AG09319 (cell line): ENCODE data around the gene OLA1.

Experiments used
- DNase-seq: peaks from one replicate; pipeline ENCODE4 v3.0.0-alpha.2; 2010; ENCODE audit warnings: low read depth; ENCODE audit errors: extremely low read depth
- TF ChIP-seq, protein P1 (sequence below): IDR thresholded peaks from 2 replicates; pipeline ENCODE4 v1.5.1; 2011; ENCODE audit warnings: low read depth, mild to moderate bottlenecking, inconsistent platforms, low read length, moderate library complexity

The OLA1 gene

DNA sequence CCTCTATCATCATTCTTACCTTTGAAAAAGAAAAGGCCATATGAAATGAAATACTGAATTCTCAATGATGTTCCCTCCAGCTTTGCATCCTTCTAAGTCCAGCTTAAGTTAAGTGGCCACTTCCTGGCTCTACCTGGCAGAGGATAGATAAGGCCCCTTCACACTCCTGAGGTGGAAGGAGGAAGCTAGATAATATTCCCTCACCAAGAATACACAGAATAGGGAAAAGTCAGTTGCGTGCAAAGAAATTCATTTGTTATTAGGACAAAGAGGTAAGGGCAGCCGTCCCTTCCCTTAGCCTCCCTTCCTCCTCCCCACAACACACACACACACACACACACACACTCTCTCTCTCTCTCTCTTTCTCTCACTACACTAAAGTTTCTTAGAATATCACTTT, 37.5 kb downstream of the OLA1 start:
- no peak for DNase-seq
- TF ChIP-seq, protein P1, sequence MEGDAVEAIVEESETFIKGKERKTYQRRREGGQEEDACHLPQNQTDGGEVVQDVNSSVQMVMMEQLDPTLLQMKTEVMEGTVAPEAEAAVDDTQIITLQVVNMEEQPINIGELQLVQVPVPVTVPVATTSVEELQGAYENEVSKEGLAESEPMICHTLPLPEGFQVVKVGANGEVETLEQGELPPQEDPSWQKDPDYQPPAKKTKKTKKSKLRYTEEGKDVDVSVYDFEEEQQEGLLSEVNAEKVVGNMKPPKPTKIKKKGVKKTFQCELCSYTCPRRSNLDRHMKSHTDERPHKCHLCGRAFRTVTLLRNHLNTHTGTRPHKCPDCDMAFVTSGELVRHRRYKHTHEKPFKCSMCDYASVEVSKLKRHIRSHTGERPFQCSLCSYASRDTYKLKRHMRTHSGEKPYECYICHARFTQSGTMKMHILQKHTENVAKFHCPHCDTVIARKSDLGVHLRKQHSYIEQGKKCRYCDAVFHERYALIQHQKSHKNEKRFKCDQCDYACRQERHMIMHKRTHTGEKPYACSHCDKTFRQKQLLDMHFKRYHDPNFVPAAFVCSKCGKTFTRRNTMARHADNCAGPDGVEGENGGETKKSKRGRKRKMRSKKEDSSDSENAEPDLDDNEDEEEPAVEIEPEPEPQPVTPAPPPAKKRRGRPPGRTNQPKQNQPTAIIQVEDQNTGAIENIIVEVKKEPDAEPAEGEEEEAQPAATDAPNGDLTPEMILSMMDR = no peak

DNA sequence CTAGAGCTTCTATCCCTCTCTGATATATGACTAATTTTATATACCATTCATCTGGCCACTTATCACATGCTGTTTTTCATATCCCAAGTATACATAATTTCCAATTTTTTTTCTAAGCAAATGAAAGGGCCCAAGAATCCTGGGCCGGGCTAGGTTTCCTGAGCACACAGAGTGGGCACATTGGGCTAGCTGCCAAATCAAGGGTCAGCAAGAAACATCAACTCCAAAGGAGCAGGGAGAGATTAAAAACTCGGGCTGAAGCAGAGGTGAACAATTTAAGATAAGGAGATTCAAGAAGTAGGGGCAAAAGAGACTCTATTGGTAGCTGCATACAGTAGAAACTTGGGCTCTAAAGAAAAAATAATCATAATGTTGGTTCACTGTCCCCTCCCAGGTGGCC, 39.0 kb downstream of the OLA1 start:
- TF ChIP-seq, protein P1 = no peak
- no peak for DNase-seq

DNA sequence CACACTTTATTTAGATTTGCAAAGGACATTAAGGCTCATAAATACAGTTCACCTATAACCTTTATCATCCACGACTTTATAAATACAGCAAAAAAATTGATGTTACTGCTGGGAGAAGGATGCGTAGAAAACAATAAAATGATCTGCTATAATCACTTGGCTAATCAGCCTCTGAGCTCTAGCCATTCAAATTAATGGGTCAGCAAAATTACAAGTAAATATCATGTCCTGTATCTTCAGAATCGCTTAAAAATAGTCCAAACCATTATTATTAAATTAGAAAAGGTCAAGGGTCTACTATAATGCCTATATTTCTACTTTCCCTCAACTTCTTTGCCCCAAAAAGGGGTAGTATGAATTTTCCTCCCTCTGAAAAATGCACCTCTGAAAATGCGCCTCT, 40.3 kb downstream of the OLA1 start:
- DNase-seq = no peak
- TF ChIP-seq, protein P1 = no peak

DNA sequence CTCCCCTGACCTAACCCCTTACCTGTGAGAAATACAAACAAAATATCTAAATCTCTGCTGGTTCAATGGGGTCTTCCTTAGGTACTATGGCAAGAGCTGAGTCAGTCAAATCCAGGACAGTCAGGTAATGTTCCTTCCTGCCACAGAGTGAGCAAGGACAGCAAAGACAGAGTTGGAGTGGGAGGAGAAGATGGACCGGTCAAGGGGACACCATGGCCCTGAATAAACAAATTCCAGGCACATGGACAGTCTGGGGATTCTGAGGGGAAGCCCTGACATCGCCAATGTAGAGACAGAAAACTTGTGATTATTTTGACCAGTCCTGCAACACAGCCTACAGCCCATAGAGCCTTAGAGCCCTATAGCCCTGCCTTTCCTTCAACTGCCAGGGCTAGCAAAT, 42.8 kb downstream of the OLA1 start:
- DNase-seq = no peak
- TF ChIP-seq, protein P1 = no peak

DNA sequence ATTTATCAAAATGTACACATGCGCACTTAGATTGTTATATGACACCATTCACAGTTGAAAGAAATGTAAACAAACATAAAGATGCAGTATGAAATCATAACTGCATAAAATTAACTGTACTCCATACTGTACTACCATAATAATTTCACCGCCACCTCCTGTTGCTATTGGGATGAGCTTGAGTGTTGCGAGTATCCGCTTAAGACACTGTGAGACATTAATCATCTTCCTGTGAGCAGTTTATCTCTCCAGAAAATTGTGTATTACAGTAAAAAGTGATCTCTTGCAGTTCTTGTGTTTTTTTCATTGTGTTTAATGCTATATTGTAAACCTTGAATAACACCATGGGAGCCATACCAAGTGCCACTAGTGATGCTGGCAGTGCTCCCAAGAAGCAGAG, 46.1 kb downstream of the OLA1 start:
- TF ChIP-seq, protein P1 = no peak

DNA sequence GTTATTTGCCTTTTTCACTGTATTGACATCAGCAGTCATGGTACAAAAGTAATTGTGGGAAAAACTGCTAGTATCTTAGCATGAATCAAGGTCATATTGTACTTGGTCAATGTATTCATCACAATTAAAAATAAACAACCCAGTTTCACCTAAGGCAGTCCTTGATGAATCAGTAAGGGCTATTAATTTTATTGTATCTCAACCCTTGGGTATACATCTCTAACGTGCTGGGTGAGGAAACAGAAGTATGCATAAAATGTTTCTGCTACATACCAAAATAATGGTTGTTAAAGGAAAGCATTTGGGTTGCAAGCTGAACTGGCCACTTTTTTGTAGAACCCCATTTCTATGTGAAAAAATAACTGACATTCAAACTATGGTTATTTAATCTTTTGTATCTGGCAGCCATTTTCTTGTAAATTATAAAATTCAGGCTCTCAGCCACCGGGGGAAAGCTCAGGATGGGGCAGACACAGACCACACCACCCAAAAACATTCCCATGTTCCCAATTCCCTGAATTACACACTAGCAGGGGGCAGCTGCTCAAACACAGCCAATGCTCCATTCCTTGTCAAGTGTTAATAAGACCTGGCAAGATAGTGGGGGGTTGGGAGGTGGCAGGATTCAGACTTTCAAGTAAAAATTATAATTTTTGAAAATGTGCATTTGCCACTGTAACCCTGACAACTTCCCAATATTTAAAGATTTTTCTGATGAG, 49.3 kb downstream of the OLA1 start:
- no peak for DNase-seq
- TF ChIP-seq, protein P1 = no peak

More for the DNA sequence above, 46.1 kb downstream of the OLA1 start:
- no peak for DNase-seq

DNA sequence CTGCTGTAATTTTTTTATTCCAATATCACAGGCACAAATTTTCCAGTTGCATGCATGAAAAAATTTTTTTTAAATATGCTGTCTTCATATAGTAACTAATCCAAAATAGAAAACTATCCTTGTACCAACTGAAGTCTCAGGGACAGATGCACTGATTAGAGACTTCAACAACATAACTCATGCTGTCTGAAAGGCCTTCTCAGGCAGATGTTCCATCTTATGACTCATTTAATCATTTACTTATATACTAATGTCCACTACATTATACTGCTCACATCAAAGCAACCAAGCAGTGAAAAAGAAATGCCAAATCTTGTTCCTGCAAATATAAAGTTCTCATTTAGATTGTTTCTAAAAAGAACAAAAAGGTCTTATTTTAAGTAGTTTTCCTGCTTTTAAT, 53.1 kb downstream of the OLA1 start:
- TF ChIP-seq, protein P1 = no peak
- DNase-seq = no peak
